HG03159 (cell line): Measurements from ENCODE around the gene CREB3L1.

Experiments
- ATAC-seq: cut with Tn5 transposase; IDR thresholded peaks from one replicate; pipeline ENCODE4 v1.9.1; 2021; ENCODE audit warnings: mild to moderate bottlenecking, moderate library complexity; ENCODE audit not compliant: unreplicated experiment

The CREB3L1 gene

DNA sequence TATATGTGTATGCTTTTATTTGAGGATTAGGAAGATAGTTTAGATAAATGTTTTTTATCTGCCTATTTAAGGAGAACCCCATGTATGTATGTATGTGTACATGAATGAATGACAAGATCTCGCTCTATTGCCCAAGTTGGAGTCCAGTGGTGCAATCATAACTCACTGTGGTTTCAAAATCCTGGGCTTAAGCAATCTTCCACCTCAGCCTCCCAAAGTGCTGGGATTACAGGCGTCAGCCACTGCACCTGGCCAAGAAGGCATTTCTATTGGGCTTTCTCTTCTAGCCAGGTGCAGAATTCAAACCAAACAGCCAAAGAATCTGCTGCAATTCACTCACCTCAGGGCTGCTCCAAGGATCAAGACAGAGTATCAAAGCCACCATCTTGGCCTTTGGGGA, 44.3 kb downstream of the CREB3L1 start:
- no peak for ATAC-seq

GRCh38 chr11:46322759-46323158, 45.3 kb downstream of the CREB3L1 start:
- ATAC-seq = no peak

- no peak for ATAC-seq
Measured at GRCh38 chr11:46326813-46327416, 49.5 kb downstream of the CREB3L1 start.

GRCh38 chr11:46327829-46328228, 50.4 kb downstream of the CREB3L1 start:
- no peak for ATAC-seq

GRCh38 chr11:46330154-46330553, 52.7 kb downstream of the CREB3L1 start:
- no peak for ATAC-seq

GRCh38 chr11:46330563-46331281, 53.3 kb downstream of the CREB3L1 start:
- ATAC-seq = no peak

- no peak for ATAC-seq
Measured at GRCh38 chr11:46331282-46331984, 54.0 kb downstream of the CREB3L1 start.

DNA sequence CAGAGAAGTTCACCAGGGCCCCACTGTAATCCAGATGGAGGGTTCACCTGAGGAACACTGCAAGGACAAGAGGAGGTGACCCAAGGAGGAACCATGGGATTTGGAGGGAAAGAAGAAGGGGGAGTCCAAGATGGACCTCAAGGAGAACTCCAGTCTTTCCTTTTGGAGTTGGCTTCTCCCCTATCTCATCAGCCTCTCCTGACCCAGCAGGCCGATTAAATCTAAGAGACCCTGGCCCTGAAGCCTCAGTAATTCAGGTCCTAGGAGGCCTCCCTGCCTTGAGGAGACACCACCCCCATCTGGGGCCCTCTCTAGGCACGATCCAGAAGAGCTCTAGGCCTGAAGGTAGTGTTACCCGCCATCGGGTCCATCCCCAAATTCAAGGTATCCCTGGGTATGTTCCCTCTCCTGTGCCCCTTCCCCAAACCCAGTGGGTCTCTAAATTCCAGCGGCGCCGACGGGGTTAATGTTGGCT, 54.7 kb downstream of the CREB3L1 start:
- ATAC-seq = no peak

DNA sequence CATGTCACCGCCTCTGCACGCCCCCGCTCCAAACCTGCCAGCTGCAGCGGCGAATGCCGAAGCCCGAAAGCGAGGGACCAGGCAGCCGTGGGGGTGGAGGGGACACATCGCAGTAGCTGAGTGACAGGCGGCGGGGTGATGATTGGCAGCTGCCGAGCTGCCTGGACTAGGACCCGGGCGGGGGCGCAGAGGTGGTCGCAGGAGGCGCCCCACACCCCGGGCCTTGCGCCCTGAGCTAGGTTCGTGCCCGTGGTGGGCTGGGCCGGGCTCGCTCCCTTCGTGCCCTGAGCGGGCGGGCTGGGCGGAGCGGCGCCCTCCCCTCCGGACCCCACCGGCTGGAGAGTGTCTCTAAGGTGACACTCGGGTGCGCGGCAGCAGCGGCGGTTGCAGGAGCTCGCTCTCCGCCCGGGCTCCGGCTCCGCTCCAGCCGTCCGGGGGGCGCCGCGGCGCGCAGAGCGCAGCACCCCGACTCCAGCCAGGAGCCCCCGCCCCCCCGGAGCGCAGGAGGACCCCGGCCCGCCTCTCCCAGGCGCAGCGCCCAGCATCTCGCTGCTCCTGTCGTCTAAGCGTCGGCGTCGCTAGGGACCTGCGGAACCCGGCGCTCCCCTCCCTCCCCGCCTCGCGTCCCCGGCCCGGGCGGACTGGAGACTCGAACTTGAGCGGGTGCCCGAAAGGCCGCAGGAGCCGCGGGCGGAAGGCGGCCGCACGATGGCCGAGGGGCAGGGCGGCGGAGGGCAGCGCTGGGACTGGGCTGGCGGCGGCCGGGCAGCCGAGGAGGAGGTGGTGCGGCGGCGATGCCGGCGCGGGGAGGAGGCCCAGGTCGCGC, 55.3 kb downstream of the CREB3L1 start:
- ATAC-seq = no peak

DNA sequence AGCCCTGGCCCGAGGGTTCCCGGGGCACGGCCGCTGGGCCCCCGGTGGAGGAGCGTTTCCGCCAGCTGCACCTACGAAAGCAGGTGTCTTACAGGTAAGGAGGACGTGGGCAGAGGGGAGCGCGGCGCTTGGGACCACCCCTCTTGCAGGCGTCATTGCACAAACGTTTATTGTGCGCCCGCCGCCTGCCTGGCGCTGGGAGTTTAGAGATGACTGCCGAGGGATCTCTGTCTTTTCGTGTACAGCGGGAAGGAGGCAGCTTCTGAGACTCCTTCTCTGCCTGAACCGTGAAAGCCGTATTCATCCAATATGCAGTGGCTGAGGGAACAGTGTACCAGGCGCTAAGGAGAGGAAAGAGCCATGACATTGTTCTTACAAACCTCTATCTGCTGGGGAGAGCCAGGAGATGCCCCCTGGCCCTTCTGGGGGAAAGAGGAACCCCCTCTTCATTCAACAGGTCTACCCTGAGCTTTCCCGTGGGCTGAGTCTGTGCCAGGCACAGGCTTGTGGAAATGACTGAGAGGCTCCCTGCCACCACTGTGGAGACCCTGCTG, 56.0 kb downstream of the CREB3L1 start:
- no peak for ATAC-seq

GRCh38 chr11:46334211-46334610, 56.7 kb downstream of the CREB3L1 start:
- ATAC-seq = no peak

- ATAC-seq = no peak
Measured at GRCh38 chr11:46335271-46335670, 57.8 kb downstream of the CREB3L1 start.

DNA sequence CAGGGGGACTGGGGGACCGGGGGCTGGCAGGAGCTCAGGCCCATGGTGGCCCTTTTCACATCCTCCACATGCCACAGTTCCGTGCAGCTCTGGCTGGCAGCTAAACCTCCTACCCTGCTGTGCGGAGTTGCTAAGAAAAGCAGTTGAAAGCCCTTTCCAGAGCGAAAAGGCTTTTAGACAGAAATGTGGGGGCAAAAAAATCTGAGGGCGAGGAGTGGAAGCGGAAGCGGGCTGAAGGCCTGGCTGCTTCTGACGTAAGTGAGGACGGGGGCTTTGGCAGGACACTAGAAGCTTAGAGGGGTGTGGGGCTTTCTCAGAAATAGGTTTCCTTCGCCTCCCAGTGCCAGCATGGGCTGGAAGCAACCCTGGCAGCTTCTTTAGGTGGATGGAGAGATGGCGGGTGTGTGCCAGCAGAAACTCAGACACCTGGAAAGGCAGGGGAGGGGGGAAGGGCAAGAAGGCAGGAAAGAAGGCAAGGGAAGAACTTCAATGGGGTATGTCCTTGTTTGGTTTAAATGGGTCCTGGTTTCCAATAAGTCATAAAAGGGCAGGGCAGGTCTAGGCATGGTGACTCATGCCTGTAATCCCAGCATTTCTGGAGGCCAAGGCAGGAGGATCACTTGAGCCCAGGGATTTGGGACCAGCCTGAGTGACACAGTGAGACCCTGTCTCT, 58.6 kb downstream of the CREB3L1 start:
- no peak for ATAC-seq

DNA sequence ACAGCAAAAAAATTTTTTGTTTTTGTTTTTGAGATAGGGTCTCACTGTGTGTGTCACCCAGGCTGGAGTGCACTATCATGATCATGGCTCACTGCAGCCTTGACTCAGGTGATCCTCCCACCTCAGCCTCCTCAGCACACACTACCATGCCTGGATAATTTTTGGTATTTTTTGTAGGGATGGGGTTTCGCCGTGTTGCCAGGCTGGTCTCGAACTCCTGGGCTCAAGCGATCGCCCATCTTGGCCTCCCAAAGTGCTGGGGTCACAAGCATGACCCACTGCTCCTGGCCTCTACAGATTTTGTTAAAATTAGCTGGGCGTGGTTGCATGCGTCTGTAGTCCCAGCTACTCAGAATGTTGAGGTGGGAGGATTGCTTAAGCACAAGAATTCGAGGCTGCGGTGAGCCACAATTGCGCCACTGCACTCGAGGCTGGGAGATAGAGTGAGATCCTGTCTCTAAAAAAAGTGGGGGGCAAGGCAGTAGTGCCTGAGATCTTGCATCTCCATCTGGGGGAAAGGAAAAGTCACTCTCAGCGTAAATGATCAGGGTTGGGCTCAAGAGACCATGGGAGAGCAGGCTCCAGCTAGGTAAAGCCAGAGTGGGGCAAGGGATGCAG, 59.2 kb downstream of the CREB3L1 start:
- no peak for ATAC-seq

GRCh38 chr11:46337626-46338345, 60.3 kb downstream of the CREB3L1 start:
- ATAC-seq = no peak

GRCh38 chr11:46338636-46338987, 61.1 kb downstream of the CREB3L1 start:
- no peak for ATAC-seq

DNA sequence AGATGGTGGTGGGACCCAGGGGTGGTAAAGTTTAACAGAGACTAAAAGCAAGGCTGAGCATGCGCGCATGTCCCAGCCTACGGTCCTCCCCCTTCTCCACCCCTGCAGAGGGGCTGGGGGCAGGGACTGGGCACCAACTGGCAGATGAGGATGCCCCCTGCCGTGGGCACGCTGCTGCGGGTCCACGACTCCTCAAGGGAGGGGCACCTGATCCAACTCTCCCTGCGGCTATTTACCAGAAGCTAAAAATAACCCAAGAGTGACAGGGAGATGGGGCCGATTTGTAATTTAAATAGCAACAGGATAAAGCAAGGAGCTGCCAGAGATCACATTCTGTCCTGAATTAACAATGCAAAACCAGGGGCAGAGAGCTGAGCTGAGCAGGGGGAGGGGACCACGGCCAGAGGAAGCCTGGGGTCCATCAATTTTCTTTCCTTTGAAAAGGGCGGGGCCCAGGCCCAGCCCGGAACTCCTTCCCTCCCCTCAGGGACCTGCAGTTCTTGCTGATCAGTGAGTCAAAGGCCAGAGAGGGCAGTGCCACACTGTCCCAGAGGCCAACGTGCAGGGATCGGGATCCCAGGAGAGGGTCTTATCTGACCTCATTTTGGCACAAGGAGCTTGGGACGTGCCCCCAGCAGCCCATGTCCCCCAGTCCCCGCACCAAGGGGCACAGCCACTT, 61.7 kb downstream of the CREB3L1 start:
- no peak for ATAC-seq

- no peak for ATAC-seq
Measured at GRCh38 chr11:46339816-46340215, 62.4 kb downstream of the CREB3L1 start.

- no peak for ATAC-seq
Measured at GRCh38 chr11:46341454-46341853, 64.0 kb downstream of the CREB3L1 start.
